GM19372 (cell line): ENCODE measurements around the gene ANP32E.
"Not testable (repeated sequence)": the region's sequence is repeated elsewhere in the genome, so short reads cannot be mapped to it uniquely, and the experiment has no call there.

Source experiments
- ATAC-seq: cut with Tn5 transposase; IDR thresholded peaks from one replicate; pipeline ENCODE4 v1.9.1; 2021; ENCODE audit warnings: mild to moderate bottlenecking, low read depth, moderate library complexity; ENCODE audit not compliant: unreplicated experiment

Gene ANP32E

DNA sequence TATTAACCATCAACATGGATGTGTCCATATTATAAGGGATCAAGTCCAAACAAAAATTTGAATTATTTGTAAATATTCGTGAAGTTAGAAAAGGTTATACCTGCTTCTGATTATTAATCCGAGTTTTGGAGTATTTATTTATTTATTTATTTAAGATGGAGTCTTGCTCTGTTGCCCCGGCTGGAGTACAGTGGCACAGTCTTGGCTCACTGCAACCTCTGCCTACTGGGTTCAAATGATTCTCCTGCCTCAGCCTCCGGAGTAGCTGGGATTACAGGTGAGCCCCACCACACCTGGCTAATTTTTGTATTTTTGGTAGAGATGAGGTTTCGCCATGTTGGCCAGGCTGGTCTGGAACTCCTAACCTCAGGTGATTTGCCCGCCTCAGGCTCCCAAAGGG is 20.1 kb downstream of the ANP32E start:
- not testable (repeated sequence) for ATAC-seq

DNA sequence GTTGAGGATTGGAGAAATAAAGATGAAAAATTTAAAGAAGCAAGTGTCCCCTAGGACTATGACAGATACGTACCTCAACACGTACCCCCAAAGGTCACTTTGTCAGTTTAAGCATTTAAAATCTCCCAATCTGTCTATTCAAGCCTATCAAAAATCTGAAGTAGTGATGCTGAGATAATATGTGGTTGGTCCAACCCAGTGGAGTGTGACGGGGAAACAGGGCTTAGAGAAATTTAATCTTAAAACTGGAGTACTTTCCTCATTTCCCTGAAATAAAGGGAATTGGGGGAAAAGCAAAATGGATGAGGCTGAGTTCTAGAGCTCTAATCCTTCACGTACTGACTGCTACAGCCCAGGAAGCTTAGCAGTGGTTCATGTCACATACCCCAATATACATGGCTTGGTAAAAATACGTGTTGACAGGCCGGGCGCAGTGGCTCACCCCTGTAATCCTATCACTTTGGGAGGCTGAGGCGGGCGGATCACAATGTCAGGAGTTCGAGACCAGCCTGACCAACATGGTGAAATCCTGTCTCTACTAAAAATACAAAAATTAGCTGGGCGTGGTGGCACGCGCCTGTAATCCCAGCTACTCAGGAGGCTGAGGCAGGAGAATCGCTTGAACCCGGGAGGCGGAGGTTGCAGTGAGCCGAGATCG is 21.7 kb downstream of the ANP32E start:
- not testable (repeated sequence) for ATAC-seq

DNA sequence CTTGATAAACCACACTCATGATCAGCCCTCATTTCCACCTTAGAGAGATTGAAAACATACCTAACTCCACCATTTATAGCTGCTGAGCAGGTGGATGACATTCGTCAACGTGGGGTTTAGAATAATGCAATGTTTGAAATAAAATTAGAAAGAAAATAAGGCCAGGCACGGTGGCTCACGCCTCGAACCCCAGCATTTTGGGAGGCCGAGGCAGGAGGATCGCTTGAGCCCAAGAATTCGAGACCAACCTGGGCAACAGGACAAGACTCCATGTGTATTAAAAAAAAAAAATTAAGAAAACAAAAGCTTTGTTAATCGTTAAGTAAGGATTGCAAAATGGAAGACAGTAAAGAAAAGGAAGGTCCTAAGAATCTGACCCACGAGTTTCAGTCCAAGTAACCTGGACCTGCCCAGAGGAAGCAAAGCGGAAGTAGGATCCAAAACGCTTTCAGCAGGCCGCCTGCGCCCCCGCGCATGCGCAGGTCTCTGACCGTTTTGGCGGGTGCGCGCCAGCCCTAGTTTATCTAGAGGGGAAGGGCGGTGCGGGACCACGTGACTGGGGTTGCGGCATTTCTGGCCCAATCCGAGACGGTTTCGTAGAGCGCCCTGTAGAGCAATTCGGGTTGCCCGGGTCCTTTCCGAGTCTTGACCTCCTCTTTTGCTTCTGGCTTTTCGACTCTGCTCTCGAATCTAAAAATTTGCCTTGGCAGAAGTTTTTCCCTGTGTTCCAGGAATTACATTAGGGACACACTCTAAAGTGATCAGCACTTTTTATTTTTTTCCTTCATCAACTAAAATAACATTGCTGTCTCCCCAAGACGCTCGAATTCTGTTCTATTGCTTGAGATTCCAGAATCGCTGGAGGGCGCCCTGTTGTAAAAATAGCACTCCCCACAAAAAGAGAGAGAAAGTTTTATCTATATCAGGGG is 22.5 kb downstream of the ANP32E start:
- ATAC-seq: peak; percentile 98

DNA sequence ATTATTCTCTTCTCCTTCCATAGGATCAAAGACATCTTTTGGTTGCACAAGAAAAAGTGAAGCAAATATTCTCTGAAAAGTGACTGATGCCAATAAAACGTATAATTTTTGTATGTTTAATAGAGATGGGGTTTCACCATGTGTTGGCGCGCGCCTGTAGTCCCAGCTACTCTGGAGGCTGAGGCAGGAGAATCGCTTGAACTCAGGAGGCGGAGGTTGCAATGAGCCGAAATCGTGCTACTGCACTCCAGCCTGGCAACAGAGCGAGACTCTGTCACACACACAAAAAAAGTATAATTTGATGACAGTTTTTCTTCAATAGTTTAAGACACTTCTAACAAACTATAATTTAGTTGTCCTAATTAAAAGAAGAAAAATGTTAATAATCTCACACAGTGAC is 23.8 kb downstream of the ANP32E start:
- no peak for ATAC-seq

DNA sequence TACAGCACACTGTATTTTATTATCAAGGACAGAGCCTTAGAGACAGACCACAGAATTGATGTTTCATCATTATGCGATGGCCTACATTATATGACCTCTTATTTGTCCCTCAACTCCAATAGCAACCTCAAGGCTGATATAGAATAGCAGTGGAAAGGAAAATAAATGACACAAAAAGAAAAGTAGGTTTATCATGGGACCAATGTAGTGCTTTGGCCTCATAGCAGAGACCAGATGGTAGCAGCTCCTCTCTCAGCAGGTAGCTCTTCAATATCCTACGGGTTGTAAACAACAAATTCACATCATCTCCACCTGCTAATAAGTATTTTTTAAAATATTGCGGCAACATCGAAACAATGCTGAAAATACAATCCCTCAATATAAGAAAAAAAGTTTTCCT is 25.2 kb downstream of the ANP32E start:
- ATAC-seq: no peak

DNA sequence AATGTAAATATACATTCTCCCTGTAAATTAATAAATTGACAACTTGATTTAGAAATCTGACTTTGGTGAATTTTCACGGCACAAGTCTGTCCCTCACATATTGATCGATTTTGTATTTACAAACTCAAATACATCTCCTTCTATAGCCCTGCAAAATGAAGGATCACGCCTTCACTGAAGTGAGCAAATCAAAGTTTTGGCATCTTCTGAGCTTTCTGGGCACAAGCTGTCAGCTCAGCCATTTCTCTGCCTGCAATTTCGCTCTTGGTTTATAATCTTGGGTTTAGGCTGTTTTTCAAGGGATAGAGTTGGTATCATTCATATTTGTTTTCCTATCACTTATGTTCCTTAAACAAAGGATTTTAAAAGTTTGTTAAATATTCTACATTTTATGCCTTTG is 25.8 kb downstream of the ANP32E start:
- ATAC-seq: no peak

DNA sequence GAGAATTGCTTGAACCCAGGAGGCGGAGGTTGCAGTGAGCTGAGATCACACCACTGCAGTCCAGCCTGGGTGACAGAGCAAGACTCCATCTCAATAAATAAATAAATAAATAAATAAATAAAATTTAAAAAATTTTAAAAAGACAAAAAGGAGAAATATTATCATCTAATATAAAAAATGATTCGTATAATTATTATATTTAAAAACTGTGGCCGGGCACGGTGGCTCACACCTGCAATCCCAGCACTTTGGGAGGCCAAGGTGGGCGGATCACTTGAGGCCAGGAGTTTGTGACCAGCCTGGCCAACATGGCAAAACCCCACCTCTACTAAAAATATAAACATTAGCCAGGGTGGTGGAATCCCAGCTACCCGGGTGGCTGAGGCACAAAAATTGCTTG is 27.5 kb downstream of the ANP32E start:
- ATAC-seq: not testable (repeated sequence)

DNA sequence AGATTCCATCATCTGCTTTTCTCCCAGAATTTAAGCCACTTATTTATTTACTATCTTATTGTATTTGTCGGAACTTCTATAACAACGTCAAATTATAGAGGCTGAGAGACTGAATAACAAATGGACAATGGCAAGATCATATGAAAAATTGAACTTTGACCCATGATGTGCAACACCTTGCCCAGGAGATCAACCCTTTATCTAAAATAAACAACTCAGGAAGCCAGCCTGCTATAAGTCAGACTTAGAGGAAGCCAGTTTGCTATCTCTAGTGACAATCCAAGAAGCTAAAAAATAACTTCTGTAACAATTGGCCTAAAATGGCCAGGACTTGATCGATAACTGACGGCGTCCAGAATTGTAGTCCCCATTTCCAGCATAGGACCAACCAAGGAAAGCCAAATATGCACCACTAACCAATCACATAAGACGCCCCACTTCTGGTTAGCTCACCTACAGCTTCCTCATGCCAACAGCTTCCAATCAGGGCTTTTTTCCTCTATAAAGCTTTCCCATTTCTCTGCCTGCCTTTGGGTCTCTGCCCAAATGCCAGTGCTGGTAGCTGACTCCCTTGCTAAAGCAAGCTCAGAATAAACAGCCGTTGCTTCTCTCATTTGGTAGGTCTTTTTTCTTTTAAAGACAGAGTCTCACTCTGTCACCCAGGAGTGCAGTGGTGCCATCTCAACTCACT is 28.5 kb downstream of the ANP32E start:
- no peak for ATAC-seq

DNA sequence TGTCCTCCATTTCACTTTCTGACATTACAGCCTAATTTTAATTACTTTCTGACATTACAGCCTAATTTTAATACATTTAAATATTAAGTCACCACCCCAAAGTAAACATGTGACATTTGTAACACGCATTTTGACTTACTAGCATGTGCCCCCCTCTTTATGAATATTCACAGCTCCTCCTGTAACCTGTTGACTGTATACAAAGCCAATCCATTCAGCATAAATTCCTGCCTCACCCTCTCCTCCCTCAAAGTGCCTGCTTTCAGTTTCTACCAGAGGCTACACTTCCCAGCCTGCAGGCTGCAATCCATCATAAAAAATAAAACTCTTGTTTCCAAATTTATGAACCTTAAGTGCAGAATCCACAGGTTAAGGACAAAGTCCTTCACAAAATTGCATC is 39.5 kb downstream of the ANP32E start:
- no peak for ATAC-seq

DNA sequence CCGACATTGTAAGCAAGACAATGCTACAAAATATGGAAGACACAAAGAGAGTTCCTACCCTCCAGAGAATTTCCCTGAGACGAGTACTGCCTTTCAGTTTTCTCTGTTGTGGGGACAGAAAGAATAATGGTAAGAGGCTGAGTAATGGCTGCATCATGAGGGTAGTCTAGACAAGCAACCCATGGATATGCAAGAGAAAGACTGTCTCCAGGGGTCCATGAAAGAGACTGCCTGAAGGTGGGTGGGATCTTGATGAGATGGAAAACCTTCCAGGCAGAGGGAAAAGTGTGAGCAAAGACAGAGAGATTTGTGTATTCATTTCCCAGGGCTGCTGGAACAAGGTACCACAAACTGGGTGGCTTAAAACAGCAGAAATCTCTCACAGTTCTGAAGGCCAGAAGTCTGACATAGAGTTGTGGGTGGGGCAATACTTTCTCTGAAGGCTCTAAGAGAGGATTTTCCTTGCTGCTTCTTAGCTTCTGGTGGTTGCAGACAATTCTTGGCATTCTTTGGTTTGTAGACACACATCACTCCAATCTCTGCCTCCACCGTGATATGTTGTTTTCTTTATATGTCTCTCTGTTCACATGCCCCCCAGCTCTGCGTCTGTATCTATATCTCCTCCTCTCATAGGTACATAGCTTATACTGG is 41.4 kb downstream of the ANP32E start:
- no peak for ATAC-seq

DNA sequence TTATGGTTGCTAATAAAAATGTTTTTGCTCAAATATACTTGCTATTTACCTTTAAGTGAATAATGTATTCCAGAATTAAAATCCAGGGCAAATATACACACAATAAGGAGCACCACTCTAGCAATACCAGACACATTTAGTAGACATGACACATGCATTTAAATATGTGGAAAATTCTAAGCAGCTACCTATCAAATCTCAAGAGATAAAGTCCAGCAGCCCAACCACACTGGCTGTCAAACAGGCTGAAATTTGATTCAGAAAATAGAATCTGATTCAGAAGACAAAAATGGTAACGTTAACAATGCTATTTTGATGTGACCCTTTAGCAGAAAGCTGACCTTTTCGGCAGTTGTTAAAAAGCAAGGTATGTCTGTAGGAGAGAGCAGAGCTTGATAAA is 43.9 kb downstream of the ANP32E start:
- ATAC-seq: no peak

DNA sequence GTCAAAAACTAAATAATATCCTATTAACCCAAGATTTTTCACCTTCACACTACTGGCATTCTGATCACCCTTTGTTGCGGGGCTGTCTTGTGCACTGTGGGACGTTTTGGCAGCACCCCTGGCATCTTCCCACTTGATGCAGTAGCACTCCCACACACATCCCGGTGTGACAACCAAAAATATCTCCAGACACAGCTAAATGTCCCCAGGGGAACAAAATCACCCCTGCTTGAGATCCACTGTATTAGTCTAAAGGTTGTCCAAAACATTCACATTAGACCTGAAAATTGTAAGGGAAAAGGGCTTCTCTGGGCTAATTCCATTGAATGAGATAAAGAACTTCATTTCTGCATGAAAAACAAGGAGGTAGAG is 48.4 kb downstream of the ANP32E start:
- ATAC-seq: no peak

DNA sequence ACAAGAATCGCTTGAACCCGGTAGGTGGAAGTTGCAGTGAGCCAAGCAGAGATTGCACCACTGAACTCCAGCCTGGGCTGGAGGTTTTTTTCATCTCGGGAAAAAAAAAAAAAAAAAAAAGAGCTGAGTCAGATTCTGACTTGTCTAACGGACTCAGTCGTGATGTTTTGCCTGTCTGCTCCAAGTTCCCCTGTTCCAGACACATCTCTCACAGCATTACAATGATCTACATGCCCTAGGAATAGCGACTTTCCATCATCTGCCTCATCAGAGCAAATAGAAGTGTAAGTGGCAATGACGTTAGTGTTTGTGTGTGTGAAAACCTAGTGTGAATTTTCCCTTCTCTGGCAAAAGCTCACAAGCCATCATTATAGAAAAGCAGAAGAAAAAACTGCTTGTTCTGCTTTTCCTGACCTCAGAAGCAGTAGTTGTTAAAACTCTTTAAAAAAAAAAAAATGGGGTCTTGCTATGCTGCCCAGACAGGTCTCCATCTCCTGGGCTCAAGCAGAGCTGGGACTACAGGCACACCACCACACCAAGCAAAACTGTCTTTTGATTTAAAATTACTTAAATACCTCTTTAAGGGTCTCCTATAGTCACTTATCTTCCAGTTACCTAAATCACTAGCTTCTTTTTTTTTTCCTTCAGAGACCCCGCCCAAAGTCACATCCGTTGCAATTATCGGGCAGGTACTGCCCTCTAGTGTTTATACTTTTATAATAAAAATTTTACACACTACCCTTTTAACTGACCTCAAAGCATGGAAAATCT is 48.9 kb downstream of the ANP32E start:
- no peak for ATAC-seq

DNA sequence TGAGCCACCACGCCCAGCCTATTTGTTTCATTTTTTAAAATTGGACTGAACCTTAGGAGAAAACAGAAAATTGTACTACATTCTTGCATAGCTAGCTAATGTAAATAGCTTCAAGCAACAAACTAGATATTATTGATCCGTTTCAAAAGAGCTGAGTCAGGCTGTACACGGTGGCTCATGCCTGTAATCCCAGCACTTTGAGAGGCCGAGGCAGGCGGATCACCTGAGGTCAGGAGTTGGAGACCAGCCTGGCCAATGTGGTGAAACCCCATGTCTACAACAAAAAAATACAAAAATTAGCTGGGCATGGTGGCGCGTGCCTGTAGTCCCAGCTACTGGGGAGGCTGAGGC is 49.5 kb downstream of the ANP32E start:
- ATAC-seq: not testable (repeated sequence)

DNA sequence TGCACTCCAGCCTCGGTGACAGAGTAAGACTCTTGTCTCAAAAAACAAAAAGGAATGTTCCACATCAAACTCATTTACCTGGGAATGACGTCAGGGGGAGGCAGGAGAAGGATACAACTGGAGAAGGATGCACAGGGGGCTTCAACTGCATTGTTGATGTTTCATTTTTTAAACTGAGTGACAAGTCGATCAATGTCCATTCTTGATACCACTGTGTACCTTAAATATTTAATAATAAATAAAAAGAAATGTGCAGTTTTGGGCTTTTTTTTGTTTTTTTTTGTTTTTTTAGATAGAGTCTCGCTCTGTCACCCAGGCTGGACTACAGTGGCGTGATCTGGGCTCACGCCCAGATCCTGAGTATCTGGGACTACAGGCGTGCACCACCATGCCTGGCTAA is 50.4 kb downstream of the ANP32E start:
- ATAC-seq: no peak

DNA sequence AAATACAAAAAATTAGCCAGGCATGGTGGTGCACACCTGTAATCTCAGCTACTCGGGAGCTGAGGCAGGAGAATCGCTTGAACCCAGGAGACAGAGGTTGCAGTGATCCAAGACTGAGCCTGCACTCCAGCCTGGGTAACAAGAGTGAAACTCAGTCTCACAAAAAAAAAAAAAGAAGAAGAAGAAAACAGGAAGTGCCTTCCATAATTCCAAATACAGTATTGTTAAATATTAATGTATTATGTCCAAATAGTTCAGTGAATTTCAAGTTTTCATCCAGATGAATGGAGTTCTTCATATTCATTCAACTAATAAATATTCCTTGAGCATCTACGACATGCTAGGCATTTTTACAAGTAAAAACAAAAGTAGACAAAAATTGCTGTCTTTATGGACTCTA is 52.9 kb downstream of the ANP32E start:
- ATAC-seq: no peak

DNA sequence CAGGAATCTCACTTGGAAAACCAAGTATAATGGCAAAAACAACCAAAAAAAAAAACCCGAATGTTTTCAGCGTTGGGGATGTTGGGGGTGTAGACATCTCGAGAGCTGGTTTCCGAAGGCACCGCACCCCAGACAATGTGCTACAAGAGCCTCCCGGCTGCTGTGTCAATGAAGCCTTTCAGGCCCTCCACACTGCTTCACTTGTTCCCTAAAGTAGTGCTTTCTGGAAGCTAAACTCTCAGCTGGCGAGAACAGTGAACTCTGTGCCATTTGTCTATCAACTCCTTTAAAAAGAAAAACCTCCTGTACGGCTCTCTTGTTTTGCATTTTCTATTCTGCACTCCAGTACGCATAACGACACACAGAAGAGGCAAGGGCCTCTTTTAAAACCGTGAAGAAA is 53.7 kb downstream of the ANP32E start:
- no peak for ATAC-seq

DNA sequence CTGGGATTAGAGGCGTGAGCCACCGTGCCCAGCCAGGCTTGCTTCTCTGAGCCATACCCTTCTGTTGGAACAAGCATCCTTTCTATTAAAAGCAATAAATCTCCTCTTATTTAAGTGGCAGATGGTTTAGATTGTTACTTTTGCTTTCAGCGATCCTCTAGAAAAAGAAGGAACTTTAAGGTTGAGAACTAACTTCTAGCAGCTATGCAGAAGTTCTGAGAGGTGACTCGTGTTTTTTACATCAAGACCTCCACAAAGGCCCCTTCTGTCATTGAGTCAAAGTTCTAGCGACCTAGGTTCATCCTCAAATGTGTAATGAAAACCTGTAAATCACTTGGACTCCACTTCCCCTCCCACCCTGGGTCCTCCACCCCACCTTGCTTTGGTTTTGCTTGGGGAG is 55.4 kb downstream of the ANP32E start:
- no peak for ATAC-seq

DNA sequence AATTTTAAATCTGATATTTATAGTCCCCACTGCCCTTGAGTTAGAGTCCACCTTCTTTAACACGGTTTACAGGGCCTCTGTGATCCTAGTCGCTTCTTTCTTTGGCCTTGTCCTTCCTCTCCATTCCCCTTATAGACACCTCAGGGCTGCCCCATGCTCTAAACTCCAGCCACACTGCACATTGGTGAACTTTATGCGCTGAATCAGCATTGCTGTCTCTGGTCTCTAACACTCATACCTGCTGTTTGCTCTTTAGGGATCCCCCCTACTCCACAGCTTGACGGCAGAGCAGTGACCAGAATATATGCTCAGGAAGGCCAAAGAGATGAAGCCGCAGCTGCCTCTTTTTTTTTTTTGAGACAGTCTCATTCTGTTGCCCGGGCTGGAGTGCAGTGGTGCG is 56.0 kb downstream of the ANP32E start:
- no peak for ATAC-seq

DNA sequence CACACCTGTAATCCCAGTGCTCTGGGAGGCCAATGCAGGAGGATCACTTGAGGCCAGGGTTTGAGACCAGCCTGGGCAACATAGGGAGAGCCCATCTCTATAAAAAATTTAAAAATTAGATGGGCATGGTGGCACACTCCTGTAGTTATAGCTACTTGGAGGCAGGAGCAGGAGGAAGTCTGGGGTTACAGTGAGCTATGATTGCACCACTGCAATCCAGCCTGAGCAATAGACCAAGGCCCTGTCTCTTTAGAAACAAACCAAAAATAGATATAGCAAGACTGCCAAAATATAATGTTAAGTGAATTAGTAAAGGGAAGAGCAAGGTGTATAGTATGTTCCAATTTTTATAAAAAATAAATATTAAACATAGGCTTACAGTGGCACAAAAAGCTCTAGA is 57.4 kb downstream of the ANP32E start:
- ATAC-seq: no peak
